ENCODE results near the gene CD38.
"Not testable (repeated sequence)": the region's sequence is repeated elsewhere in the genome, so short reads cannot be mapped to it uniquely, and the experiment has no call there.

CD38 gene

DNA sequence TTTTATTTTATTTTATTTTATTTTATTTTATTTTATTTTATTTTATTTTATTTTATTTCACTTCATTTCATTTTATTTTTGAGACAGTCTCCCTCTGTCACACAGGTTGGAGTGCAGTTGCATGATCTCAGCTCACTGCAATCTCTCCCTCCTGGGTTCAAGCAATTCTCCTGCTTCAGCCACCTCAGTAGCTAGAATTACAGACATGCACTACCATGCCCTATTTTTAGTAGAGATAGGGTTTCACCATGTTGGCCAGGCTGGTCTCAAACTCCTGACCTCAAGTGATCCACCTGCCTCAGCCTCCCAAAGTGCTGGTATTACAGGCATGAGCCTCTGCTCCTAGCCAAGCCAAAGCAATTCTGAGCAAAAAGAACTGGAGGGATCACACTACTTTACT is 24.4 kb downstream of the CD38 start:
- not testable (repeated sequence) for DNase-seq

GRCh38 chr4:15805583-15806517 is 27.7 kb downstream of the CD38 start:
- peak; percentile 51 to 81 for DNase-seq

DNA sequence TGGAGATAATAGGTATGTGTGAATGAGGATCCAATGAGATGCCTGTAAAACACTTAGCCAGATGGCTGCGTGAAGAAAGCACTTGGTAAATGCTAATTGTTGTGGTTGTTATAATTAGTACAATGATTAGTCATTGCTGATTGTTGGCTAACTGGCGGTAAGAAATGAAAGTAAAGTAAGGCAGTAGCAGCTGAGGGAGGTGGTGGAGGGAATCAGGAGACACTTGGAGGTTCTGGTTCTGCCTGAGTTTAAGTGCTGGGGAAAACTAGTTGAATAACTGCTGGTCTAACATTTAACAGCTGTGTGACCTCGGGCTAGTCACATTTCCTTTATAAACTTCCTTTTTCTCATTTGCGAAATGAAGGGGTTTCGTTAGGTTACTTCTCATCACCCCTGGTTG is 30.9 kb downstream of the CD38 start:
- DNase-seq, result no peak

DNA sequence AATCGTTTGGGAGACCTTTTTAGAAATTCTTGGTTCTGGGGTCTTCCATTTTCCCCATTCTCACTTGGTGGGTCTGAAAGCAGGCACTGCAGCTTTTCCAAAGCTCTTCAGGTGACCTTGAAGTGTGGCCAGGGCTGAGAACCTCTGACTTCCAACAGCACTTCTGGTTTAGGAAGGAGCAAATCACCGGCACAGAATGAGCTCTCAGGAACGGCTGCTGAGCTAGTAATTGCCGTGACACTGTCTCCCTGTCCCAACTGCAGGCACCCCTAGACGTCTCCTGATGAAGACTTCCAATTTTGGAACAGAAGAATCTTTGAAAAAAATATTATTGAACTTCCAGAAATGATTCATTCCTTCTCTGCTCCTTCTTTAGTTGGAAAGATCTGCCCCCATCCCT is 31.3 kb downstream of the CD38 start:
- DNase-seq, result no peak

DNA sequence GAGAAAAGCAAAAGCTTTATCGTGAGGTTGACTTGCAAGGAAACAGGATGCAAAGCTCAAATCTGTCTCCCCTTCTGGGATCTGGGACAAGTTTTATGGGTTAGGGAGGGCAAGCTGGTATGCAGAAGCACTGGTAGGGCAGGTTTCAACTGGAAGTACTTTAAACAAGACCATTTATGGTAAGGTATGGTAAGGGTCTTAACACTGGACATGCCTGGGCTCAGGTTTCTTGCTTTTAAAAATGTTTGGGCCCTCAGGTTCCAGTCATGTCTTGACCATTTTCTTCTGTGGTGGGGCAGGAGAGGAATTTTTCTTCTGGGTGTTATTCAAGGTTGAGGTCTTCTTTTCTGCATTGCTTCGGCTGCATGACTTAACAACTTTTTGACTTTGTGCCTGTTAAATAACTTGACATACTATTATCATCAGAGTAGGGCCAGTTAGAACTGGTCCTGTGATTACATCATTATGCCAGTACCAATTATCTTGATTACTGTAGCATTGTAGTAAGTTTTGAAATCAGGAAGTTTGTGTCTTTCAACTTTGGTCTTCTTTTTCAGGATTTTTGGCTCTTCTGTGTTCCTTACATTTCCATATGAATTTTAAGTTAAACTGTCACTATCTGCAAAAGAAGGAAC is 33.7 kb downstream of the CD38 start:
- DNase-seq, result no peak

DNA sequence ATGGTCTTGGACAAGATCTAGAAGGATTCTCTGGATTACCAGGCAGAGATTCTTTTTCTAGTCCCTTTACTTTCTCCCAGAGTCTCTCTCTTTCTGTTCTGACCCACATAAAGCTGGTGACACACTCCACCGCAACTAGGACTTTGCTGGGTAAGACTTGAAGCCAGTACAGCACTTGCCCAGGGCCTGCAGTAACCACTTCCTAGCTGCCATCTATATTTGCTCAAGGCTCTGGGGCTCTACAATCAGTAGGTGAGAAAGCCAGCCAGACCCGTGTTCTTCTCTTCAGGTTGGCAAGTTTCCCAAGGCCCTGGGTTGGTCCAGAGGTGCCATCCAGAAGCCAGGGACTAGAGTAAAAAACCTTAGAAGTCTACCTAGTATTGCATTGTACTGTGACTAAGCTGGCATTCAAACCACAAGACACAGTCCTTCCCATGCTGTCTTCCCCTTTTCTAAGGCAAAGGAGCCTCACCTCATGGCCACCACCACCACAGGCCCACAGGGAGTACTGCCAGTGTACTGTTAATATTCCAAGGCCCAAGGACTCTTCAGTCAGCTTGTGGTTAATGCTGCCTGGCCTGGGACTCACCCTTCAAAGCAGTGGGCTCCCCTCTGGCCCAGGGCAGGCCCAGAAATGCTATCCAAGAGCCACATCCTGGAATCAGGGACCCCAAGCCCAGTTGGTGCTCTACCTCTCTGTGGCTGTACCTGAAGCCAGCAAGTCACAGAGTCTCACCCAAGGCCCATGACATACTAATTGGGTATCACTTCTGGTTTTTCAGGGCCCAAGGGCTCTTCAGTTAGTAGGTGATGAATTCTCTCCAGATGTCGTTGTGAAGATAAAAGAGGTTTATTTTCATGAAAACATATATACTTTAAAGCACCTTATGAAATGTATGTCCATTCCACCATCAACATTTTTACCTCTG is 54.7 kb downstream of the CD38 start:
- no peak for DNase-seq

DNA sequence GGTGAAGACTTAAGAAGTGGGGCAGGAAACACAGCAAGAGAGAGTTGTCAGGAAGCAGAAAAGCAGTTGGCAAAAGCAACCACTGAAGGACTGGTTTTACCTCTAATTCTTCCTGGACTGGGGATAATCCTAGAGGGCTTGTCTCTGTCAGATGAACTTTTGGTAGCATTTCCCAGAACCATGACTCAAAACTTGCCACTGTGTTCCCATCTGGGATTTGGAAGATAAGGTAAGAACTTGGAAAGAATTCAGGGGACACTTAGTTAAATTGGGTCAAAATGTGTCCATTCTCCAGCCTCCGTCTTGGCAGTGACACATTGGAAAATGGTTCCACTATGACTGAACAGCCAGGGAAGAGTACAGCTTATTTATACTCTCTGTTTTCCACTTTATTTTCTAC is 55.7 kb downstream of the CD38 start:
- no peak for DNase-seq

DNA sequence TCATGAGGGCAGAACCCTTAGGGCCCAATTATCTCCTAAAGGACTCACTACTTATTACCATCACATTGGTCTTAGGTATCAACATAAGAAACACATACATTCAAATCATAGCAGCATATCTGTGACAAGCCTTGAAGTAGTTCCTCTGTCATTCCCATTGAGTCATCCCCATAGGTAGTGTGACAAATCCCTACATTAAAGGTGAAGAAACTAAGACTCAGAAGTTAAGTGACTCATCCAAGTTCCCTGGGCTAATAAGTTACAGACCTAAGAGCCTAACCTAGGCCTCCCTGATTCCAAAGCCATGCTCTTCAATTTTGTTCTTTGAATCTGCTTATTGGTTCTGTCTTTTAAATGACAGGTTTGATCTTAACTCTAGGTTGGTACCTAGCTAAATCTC is 58.2 kb downstream of the CD38 start:
- no peak for DNase-seq

- no peak for DNase-seq
These were observed 59.5 kb downstream of the CD38 start for GRCh38 chr4:15837591-15837990.

DNA sequence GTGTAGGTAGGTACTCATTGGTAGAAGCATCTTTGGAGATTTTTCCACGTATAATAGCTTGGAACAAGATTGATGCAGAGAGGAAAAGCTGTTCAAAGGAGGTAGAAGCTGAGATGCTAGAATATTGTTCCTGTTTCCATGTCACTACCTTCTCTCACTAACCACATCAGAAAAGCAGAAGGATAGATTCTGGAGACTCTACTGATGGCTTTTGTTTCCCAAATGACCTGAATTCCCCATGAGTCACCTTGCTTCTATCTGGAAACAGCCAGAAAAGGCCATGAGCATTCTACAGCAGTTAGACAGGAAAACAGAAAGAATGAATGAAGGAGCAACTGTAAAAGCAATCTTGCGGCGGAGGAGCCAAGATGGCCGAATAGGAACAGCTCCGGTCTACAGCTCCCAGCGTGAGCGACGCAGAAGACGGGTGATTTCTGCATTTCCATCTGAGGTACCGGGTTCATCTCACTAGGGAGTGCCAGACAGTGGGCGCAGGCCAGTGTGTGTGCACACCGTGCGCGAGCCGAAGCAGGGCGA is 63.1 kb downstream of the CD38 start:
- DNase-seq, result not testable (repeated sequence)

GRCh38 chr4:15847746-15848145 is 69.6 kb downstream of the CD38 start:
- DNase-seq, result no peak

GRCh38 chr4:15848191-15848842 is 70.2 kb downstream of the CD38 start:
- DNase-seq, result no peak

GRCh38 chr4:15851969-15852368 is 73.8 kb downstream of the CD38 start:
- no peak for DNase-seq

- no peak for DNase-seq
These were observed 74.4 kb downstream of the CD38 start for GRCh38 chr4:15852524-15852923.

DNA sequence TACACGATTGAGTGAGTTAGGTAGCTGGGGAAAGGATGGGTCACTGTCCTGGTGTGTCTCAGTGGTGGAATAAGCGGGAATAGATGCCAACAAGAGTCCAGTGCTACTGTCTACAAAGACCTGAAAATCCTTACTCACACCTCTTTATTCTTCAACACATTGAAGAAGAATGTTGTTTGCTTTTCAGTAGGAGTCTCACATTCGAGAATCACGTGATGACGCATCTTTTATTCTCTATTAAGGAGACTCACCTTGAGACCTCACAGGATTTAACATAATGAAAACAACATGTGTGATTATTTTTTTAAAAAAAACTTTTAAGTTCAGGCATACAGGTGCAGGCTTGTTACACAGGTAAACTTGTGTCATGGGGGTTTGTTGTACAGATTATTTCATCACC is 75.2 kb downstream of the CD38 start:
- DNase-seq, result no peak

- peak in 1 of 2 experiments; percentile 49 for DNase-seq
These were observed 77.8 kb downstream of the CD38 start for GRCh38 chr4:15855804-15856475.

GRCh38 chr4:15861198-15861597 is 83.1 kb downstream of the CD38 start:
- not testable (repeated sequence) for DNase-seq

GRCh38 chr4:15864651-15865566 is 86.8 kb downstream of the CD38 start:
- no peak for DNase-seq

- no peak for DNase-seq
These were observed 90.0 kb downstream of the CD38 start for GRCh38 chr4:15868111-15868510.

- DNase-seq, result no peak
These were observed 90.8 kb downstream of the CD38 start for GRCh38 chr4:15868826-15869413.
